GM19025 (cell line): ENCODE data around the gene CDHR5.

Experiments used
- ATAC-seq: cut with Tn5 transposase; IDR thresholded peaks from one replicate; pipeline ENCODE4 v1.9.1; 2021; ENCODE audit warnings: mild to moderate bottlenecking, low read depth, moderate library complexity; ENCODE audit not compliant: unreplicated experiment

CDHR5 gene

DNA sequence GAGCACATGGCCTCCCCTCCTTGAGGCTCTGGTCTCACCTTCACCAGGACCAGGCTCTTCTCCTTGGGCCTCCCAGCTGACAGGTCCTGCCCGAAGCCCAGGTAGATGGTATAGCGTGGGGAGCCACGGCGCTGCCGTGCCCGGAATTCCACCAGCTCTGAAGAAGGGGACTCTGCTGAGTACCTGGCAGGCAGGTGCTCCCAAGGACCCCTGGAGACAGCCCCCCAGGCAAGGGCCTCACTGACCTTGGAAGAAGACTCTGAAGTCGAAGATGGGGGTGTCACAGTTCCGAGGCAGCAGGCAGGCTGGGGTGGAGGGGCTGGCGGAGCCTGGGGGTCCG, 11.8 kb downstream of the CDHR5 start:
- ATAC-seq: no peak

DNA sequence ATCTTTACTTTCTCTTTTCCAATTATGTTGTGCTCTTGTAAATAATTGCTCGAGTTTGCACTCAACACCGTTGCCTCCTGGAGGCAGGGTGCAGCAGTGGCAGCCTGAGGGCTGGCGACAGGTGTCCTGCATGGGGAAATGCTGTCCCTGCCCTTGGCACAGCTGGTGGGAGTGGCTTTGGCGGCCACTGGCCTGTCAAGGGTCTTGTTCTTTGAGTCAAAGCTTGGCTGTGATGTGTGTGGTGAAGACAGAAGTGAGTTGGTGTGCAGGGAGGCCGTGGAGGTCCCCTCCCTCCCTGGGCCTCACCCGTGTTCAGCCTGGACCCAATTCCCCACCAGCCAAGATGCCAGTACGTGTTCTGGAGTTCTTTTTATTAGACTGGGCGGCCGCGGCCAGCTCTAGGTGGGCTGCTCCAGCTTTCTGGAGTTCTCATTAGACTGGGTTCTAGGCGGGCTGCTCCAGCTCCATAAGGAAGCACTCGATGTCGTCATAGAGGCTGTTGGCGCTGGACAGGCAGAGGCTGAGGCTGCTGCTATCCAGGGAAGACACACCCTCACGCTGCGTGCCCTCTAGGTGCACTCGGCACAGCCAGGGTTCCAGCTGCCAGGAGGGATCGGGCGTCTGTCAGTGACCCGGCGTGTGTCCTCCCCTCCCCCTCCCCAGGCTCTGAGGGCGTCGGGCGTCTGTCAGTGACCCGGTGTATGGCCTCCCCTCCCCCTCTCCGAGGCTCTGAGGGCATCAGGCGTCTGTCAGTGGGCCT, 12.4 kb downstream of the CDHR5 start:
- ATAC-seq: no peak

DNA sequence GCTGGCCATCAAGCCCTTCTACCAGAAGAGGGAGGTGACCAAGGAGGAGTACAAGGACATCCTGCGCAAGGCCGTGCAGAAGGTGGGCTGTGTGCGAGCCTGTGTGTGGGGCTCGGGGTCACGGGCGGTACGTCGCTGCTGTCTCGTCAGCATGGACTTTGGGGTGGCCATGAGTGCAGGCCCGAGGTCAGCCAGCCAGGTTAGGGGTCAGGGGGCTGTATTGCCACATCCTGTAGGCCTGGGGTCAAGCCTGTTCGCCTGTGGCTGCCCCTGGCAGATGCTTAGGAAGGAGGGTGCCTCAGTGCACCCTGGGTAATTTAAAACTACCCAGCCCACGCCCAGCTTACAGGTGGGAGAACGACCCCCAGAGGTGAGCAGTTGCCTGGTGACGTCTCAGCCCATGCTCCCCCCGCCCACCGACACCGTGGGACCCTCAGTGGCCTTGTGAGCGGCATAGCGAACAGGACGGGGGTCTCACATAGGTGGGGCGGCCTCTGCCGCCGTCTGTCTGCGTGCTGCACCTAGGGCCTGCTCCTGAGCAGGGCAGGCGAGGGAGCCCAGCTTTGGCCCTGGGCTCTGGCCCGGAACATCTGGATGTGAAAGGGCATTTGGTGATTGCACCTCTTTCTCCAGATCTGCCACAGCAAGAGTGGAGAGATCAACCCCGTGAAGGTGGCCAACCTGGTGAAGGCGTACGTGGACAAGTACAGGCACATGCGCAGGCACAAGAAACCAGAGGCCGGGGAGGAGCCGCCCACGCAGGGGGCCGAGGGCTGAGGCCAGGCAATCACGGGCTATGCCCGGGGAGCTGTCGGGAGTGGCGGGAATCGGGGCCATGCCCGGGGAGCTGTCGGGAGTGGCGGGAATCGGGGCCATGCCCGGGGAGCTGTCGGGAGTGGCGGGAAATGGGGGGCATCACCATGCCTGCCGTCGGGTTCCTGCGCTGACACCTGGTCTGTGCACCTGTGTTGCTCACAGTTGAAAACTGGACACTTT, 13.5 kb downstream of the CDHR5 start:
- no peak for ATAC-seq

DNA sequence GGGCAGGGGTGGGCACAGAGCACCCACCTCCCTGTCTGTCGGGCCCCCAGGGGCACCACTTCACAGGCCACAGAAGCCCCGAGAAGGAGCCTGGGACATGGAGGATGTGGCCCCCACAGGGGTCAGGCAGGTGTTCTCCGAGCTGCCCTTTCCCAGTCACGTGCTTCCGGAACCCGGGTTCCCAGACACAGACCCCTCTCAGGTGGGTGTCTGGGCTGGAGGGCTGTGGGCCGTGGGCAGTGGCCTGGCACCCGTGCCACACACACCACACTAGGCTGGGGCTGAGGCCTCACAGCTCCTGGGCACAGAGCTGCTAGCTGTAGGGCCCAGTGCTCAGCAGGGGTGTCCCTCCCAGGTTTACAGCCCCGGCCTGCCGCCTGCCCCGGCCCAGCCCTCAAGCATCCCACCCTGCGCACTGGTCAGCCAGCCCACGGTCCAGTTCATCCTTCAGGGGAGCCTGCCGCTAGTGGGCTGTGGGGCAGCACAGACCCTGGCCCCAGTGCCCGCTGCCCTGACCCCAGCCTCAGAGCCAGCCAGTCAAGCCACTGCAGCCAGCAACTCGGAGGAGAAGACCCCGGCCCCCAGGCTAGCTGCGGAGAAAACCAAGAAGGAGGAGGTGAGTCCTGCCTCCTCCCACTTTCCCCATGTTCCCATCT, 14.5 kb downstream of the CDHR5 start:
- no peak for ATAC-seq

DNA sequence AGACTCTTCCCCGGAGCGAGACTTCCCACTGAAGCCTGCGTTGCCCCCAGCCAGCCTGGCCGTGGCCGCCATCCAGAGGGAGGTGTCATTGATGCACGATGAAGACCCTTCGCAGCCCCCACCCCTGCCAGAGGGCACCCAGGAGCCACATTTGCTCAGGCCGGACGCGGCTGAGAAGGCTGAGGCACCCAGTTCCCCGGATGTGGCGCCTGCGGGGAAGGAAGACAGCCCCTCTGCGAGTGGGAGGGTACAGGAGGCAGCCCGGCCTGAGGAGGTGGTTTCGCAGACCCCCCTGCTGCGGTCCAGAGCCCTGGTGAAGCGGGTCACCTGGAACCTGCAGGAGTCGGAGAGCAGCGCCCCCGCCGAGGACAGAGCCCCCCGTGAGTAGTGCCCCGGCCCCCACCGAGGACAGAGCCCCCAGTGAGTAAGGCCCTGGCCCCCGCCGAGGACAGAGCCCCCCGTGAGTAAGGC, 15.4 kb downstream of the CDHR5 start:
- ATAC-seq: no peak

DNA sequence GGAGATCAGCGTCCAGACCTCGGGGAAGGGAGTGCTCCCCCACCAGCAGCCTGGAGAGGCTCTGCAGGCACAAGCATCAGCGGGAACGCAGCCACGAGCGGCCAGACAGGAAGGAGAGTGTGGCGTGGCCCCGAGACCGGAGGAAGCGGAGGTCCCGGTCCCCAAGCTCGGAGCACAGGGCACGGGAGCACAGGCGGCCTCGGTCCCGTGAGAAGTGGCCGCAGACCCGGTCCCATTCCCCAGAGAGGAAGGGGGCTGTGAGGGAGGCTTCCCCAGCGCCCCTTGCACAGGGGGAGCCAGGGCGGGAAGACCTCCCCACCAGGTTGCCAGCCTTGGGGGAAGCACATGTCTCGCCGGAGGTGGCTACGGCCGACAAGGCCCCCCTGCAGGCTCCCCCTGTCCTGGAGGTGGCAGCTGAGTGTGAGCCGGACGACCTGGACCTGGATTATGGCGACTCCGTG, 15.9 kb downstream of the CDHR5 start:
- no peak for ATAC-seq

DNA sequence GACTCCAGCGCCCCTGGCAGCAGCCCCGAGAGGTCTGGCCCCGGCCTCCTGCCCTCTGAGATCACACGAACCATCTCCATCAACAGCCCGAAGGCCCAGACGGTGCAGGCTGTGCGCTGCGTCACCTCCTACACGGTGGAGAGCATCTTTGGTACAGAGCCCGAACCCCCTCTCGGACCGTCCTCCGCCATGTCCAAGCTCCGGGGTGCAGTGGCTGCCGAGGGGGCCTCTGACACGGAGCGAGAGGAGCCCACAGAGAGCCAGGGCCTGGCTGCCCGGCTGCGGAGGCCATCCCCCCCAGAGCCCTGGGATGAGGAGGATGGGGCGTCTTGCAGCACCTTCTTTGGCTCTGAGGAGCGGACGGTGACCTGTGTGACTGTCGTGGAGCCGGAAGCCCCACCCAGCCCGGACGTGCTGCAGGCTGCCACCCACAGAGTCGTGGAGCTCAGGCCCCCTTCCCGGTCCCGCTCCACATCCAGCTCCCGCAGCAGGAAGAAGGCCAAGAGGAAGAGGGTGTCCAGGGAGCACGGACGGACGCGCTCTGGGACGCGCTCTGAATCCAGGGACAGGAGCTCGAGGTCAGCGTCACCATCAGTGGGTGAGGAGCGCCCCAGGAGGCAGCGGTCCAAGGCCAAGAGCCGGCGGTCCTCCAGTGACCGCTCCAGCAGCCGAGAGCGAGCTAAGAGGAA, 16.6 kb downstream of the CDHR5 start:
- no peak for ATAC-seq

DNA sequence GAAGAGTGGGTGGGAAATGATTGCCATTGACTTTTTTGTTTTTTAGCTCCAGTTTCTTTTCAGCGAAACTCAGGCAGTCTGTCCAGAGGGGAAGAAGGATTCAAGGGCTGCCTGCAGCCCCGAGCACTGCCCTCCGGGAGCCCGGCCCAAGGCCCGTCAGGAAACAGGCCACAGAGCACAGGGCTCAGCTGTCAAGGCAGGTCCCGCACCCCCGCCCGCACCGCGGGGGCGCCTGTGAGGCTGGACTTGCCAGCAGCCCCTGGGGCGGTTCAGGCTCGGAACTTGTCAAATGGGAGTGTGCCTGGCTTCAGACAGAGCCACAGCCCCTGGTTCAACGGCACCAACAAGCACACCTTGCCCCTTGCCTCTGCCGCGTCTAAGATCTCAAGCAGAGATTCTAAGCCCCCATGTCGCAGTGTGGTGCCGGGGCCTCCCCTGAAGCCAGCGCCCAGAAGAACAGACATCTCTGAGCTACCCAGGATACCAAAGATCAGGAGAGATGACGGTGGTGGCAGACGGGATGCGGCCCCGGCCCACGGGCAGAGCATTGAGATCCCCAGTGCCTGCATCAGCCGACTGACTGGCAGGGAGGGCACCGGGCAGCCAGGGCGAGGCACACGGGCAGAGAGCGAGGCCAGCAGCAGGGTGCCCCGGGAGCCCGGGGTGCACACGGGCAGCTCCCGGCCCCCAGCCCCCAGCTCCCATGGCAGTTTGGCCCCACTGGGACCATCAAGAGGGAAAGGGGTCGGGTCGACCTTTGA, 17.6 kb downstream of the CDHR5 start:
- no peak for ATAC-seq

DNA sequence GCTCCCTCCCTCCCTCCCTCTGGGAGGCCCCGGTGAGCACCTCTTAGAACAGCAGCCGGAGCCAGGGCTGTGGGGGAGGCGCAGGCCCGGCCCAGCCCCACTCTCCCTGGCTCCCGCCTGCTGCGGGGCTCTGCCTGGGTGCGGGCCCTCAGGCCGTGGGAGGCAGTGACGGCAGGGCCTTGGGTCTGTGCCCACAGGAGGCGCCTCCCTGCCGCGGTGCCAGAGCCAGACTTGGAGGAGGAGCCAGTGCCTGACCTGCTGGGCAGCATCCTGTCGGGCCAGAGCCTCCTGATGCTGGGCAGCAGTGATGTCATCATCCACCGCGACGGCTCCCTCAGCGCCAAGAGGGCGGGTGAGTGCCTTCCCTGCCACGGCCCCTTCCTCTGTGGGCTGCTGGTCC, 18.5 kb downstream of the CDHR5 start:
- no peak for ATAC-seq

DNA sequence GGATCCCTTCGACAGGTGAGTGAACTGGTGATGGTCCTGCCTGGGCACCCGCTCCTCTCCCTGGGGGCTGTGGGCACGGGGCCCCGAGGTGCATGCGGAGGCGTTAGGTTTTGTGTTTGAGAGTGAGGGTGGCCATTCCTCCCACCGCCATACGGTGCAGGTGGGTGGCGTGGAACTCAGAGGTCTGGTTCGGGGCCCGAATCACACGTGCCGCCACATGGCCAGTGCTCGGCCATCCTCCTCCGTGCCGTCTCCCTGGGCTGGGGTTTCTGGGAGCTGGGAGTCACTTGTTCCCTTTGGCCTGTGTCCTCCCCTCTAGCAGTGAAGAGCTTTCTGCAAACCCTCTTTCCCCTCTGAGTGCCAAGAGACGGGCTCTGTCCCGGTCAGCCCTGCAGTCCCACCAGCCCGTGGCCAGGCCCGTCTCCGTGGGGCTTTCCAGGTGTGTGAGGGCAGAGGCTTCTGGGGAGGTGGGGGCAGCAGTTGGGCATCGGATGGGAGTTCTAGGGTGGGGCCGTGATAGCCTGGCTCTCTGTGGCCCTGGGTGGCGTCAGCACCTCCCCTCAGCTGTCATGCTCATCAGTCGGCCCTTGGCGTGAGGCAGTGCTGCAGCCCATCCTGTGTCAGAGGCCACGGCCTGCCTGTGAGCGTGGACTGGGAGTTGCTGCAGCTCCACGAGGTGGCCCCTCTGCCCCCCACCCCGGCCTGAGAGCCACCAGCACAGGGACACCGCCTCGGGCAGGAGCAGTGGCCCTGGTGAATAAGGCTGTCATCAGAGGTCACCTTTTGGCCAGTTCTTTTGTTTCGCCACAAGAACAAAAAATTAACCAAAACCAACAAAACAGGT, 19.2 kb downstream of the CDHR5 start:
- no peak for ATAC-seq

DNA sequence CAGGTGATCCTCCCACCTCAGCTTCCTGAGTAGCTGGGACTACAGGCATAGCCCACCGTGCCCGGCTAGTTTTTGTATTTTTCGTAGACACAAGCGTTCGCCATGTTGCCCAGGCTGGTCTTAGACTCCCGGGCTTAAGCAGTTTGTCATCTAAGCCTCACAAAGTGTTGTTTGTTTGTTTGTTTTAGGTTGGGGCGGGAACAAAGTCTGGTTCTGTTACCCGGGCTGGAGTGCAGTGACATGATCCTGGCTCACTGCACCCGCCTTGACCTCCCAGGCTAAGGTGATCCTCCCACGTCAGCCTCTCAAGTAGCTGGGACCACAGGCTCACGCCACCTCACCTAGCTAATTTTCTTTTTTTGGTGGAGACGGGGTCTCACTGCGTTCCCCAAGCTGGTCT, 21.6 kb downstream of the CDHR5 start:
- no peak for ATAC-seq

DNA sequence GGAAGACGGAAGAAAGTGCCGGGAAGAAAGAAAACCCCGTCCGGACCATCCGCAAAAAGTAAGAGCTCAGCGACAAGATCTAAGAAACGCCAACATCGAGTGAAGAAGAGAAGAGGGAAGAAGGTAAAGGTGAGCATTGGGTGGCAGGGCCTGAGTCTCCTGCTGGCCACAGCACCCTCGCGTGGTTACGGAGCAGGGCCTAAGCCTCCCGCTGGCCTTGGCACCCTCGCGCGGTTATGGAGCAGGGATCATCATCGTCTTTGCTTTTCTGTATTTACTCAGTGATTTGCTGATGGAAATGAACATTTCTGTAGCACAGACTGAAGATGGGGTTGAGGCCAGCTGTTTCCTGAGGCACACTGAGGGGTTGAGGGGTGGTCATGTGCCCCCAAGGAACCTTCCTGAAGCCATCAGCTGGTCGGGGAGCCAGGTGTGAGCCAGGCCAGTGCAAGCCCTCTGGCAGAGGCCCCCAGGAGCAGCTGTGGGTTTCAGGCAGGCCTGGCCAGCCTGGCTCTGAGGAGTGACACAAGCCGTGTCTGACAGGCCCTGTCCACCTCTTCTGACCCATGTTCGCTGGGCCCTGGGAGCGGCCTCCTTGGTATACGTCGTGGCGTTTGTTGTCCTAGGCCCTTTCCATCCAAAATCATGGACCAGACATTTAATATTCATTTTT, 23.0 kb downstream of the CDHR5 start:
- ATAC-seq: no peak

DNA sequence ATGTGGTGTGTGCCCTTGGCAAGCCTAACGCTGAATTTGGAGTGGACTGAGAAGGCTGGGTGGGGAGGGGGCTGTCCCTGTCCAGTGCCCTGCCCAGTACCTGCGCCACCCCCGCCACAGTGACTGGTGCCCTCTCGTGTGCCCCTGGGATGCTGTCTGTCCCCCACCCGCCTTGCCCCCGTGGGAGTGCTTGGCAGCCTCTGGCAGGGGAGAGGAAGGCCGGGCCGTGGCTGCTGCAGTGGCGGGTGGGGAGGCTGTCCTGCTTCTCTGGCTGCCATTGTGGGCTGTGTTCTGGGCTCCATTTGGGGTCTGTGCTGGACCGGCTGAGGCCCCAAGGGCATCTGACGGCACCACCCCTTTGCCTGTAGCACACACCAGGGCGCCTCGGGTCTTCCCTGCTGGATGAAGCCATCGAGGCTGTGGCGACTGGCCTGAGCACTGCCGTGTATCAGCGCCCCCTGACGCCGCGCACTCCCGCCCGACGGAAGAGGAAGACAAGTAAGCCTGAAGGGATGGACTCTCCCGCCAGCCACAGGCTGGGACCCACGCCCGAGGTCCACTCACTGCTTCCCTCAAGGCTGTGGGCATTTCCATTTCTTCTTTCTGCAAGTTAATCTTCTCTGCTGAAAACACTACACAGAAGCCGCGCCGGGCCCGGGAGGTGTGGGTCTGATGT, 26.6 kb downstream of the CDHR5 start:
- no peak for ATAC-seq

DNA sequence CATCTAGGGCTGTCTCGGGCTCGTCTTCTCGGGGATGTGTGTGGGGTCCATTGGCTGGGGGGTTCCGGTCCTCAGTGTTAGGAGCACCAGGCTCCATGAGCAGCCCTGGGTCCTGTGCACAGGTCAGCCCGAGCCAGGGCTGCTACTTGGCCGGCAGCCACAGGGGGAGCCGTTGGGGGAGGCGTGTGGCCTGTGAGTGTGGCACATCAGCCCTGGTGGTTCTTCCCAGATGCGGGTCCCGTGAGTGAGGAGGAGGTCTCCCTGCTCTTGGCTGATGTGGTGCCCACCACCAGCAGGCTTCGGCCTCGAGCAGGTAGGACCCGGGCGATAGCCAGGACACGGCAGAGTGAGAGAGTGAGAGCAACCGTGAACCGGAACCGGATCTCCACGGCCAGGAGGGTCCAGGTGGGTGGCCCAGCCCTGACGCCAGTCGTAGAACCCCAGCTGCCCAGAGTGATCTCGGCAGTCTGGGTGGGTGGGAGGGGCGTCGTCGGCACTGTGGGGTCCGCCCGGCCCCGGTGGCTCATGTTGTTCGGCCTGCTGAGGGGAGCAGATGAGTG, 27.5 kb downstream of the CDHR5 start:
- ATAC-seq: no peak

DNA sequence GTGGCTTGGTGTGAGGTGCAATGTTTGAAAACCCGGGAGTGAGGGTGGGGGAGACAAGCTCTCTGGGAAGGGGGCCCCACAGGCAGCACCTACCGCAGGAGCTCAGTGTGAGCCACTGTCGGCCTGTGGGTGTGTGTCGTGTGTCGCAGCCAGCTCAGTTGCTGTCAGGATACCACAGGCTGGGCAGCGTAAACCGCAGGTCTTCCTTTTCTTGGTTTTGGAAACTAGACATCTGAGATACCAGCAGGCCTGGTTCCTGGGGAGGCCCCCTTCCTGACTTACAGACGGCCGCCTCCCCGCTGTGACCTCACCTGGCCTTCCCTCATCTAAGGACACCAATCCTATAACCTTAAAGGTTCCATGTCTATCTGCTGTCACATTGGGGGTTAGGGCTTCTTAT, 28.4 kb downstream of the CDHR5 start:
- no peak for ATAC-seq

DNA sequence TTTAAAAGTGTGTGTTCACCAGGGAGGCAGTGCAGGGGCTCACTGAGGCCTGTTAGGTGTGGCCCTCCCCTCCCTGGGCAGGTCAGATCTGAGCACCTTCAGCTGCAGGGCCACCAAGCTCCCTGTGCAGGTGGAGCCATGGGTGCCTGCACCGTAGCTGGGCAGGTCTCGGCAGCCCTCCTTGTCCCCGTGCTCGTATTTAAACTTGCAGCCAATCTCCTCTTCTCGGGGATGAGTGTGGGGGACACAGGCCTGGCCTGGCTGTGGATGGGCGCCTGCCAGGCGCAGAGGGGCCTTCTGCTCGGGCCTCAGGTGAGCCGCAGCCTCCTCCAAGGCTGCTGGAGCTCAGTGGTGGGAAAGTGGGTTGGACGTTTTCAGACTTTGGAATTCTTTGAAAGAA, 29.4 kb downstream of the CDHR5 start:
- ATAC-seq: no peak

DNA sequence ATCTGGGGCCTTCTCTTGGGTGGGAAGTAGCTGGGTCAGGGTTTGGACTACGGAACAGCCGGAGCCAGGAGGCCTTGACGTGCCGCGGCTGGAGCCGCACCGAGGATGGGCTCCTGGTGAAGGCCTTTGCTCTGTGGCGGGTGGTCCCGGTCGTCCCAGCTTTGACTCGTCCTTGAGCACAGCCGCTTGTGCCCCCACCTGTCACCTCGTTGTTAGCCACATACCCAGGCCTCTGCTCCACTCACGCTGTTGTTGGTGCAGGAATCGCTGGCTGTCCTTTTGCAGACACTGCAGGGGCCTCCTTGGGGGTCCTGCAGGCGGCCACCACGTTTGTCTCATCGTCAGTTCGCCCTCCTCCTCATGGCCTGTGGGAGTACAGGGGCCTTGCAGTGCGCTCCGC, 31.4 kb downstream of the CDHR5 start:
- ATAC-seq: no peak
